Ishikawa (cell line): ENCODE measurements around the gene GNL2.

Source experiments
- CEBPB ChIP-seq: IDR thresholded peaks from 2 replicates; pipeline ENCODE4 v1.6.1; 2012
- CREB1 ChIP-seq: IDR thresholded peaks from 2 replicates; pipeline ENCODE4 v1.6.1; 2012; ENCODE audit warnings: low read depth
- EGR1 ChIP-seq: IDR thresholded peaks from 2 replicates; pipeline ENCODE4 v1.6.1; 2012
- EP300 ChIP-seq: IDR thresholded peaks from 2 replicates; pipeline ENCODE4 v1.6.1; 2012; ENCODE audit warnings: borderline replicate concordance
- FOXM1 ChIP-seq: IDR thresholded peaks from 2 replicates; pipeline ENCODE4 v1.6.1; 2012; ENCODE audit warnings: low read depth, borderline replicate concordance
- NFIC ChIP-seq: IDR thresholded peaks from 2 replicates; pipeline ENCODE4 v1.6.1; 2012
- RAD21 ChIP-seq: IDR thresholded peaks from 2 replicates; pipeline ENCODE4 v1.6.1; 2012; ENCODE audit warnings: low read depth
- TAF1 ChIP-seq: IDR thresholded peaks from 2 replicates; pipeline ENCODE4 v1.6.1; 2012; ENCODE audit warnings: low read depth, mild to moderate bottlenecking
- TCF12 ChIP-seq: IDR thresholded peaks from 2 replicates; pipeline ENCODE4 v1.6.1; 2012; ENCODE audit warnings: low read depth
- TEAD4 ChIP-seq: IDR thresholded peaks from 2 replicates; pipeline ENCODE4 v1.6.1; 2012
- YY1 ChIP-seq: IDR thresholded peaks from 2 replicates; pipeline ENCODE4 v1.6.1; 2012; ENCODE audit warnings: low read depth
- ZBTB7A ChIP-seq: IDR thresholded peaks from 2 replicates; pipeline ENCODE4 v1.6.1; 2012; ENCODE audit warnings: low read depth
- TF ChIP-seq, protein P1 (sequence below): IDR thresholded peaks from 2 replicates; pipeline ENCODE4 v1.6.1; 2012
- TF ChIP-seq, protein P2 (sequence below): IDR thresholded peaks from 2 replicates; pipeline ENCODE4 v1.6.1; 2012
- TF ChIP-seq, protein P3 (sequence below): IDR thresholded peaks from 2 replicates; pipeline ENCODE4 v1.6.1; 2012; ENCODE audit warnings: low read depth, mild to moderate bottlenecking

Gene GNL2

DNA sequence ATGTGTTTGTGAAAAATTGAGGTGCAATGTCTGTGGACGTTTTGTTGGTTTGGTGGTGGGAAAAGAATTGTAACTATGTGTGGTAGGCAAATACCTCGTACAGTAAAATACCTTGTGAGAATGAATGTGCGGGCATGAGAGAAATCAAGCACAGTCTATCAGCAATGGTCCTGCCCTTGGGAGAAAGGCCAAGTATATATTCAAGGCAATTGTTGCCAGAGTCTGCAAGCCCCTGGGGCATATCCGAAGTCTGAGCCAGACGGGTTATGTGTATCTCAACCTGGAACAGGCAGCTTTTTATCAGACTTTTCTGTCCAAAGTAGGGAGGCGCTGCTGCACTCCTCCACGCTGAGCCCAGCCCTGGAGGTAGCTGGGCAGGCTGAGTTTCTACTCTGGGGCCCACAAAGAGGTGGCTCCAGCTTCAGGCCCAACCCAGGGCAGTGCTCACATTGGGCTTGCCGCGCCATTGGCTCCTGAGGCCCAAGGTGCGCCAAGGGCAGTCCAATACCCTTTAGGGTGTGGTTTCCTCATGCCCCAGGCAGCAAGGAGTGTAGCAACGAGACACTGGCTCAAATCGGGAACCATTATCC is 9.4 kb upstream of the GNL2 start:
- TF ChIP-seq ZBTB7A (no peak), EGR1 (no peak), CEBPB (no peak), RAD21 (no peak), CREB1 (no peak), TEAD4 (no peak), FOXM1 (no peak), YY1 (no peak), TCF12 (no peak), NFIC (no peak), TAF1 (no peak), EP300 (no peak)
- TF ChIP-seq, protein P1, sequence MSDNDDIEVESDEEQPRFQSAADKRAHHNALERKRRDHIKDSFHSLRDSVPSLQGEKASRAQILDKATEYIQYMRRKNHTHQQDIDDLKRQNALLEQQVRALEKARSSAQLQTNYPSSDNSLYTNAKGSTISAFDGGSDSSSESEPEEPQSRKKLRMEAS, result no peak
- TF ChIP-seq, protein P2, sequence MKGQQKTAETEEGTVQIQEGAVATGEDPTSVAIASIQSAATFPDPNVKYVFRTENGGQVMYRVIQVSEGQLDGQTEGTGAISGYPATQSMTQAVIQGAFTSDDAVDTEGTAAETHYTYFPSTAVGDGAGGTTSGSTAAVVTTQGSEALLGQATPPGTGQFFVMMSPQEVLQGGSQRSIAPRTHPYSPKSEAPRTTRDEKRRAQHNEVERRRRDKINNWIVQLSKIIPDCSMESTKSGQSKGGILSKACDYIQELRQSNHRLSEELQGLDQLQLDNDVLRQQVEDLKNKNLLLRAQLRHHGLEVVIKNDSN, result no peak
- TF ChIP-seq, protein P3, sequence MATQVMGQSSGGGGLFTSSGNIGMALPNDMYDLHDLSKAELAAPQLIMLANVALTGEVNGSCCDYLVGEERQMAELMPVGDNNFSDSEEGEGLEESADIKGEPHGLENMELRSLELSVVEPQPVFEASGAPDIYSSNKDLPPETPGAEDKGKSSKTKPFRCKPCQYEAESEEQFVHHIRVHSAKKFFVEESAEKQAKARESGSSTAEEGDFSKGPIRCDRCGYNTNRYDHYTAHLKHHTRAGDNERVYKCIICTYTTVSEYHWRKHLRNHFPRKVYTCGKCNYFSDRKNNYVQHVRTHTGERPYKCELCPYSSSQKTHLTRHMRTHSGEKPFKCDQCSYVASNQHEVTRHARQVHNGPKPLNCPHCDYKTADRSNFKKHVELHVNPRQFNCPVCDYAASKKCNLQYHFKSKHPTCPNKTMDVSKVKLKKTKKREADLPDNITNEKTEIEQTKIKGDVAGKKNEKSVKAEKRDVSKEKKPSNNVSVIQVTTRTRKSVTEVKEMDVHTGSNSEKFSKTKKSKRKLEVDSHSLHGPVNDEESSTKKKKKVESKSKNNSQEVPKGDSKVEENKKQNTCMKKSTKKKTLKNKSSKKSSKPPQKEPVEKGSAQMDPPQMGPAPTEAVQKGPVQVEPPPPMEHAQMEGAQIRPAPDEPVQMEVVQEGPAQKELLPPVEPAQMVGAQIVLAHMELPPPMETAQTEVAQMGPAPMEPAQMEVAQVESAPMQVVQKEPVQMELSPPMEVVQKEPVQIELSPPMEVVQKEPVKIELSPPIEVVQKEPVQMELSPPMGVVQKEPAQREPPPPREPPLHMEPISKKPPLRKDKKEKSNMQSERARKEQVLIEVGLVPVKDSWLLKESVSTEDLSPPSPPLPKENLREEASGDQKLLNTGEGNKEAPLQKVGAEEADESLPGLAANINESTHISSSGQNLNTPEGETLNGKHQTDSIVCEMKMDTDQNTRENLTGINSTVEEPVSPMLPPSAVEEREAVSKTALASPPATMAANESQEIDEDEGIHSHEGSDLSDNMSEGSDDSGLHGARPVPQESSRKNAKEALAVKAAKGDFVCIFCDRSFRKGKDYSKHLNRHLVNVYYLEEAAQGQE, result no peak

DNA sequence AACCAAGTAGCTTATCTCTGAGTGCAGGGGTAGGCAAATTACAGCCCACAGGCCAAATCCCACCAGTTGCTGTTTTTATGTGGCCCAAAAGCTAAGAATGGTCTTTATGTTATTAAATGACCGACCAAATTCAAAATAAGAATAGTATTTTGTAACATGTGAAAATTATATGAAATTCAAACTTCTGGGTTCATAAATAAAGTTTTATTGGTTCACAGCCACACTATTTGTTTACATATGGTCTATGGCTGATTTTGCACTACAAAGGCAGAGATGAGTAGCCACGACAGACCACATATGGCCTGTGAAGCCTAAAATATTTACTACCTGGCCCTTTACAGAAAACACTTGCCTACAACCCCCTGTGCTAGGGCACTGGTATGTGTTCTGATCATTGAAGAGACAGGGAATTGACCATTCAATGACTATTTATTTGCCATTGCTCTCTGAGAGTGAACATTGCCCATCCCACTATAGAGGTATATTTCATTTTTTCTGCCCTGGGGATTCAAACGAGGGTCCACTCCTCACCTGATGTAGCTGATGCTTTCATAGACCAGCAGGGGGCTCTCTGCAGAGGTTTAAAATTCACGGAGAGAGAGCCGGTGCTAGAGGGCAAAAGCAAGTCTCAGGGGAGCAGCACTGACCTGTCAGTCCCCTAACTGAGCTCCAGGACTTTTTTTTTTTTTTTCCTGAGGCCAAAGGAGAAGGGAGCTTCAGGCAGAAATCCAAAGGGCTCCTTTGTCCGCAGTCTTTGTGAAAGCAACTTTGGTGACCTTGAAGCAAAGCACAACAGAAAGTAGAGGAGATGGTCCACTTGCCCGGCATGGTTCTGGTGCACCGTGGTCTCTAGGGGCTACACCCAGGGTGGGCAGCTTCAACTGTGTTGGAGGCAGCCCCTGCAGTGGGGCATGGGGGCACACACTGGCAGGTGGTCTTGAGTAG is 7.3 kb upstream of the GNL2 start:
- TF ChIP-seq, protein P3, result no peak
- peak; percentile 52 for TF ChIP-seq RAD21
- TF ChIP-seq ZBTB7A, result no peak

DNA sequence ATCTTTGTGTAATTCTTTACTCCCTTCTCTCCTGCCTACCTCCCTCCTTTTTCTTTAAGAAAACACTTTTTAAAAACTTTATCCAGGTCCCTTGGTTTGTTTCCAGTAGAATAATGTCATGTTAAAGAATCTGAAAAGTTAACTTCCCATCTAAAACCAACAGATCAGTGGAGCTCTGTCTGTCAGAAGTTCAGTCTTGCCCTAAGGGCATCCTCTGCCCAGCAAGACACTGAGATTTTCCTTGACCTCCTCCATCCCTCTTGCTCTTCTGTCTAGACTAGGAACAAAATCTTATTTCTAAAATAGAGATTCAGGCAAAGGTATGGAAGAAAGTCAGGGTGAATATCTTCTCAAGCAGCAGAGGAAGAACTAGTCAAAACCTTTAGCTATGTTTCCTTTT is 5.7 kb upstream of the GNL2 start:
- TF ChIP-seq, protein P1, result no peak
- TF ChIP-seq EGR1 (no peak), CEBPB (no peak), FOXM1 (no peak), TCF12 (no peak), NFIC (no peak), TAF1 (no peak), CREB1 (no peak), EP300 (no peak), ZBTB7A (no peak), YY1 (no peak), RAD21 (no peak), TEAD4 (no peak)
- TF ChIP-seq, protein P3, result no peak
- TF ChIP-seq, protein P2, result no peak

DNA sequence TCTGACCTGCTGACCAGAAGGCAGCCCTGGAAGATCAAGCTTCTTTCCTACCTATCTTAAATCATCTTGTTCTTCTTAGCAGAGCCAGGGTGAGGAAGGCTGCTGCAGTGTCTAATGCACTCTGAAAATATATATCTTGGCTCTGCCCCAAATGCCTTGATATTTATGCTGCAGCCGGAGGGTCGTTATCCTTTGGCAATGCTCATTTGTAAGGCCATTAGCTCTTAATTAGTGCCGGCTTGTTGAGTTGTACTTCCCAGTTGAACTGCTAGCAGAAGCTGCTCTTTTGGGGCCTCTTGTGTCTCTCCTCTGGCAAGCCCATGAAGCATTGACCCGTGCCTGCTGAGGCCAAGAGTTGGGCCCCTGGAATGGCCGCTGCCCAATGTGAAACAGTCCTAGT is 4.2 kb upstream of the GNL2 start:
- no peak for TF ChIP-seq TEAD4
- TF ChIP-seq YY1, result no peak
- TF ChIP-seq, protein P3, result no peak
- TF ChIP-seq EGR1, result no peak
- no peak for TF ChIP-seq ZBTB7A
- TF ChIP-seq NFIC, result no peak
- TF ChIP-seq FOXM1, result no peak
- TF ChIP-seq, protein P2, result no peak
